Stimulated activated naive CD8-positive, alpha-beta T cell treated with anti-CD3 and anti-CD28 coated beads, Interleukin-15, Interleukin-2, amounts not matched to agents 100 ng/mL and 50 ng/mL, for 24 hours (primary cell): ENCODE results near the gene WDR86.
A peak's percentile ranks its signal among the peaks of the same experiment; 100 is the strongest.

Experiments used
- H3K27ac Mint-ChIP-seq: one replicate; pipeline ENCODE4 v1.8.0; 2021; ENCODE audit warnings: mild to moderate bottlenecking, mixed read lengths
- H3K27me3 Mint-ChIP-seq: one replicate; pipeline ENCODE4 v1.8.0; 2021; ENCODE audit warnings: mixed read lengths
- H3K36me3 Mint-ChIP-seq: one replicate; pipeline ENCODE4 v1.8.0; 2021; ENCODE audit warnings: low read depth, mixed read lengths
- H3K4me1 Mint-ChIP-seq: one replicate; pipeline ENCODE4 v1.8.0; 2021; ENCODE audit warnings: low read depth, mixed read lengths
- H3K4me3 Mint-ChIP-seq: one replicate; pipeline ENCODE4 v1.8.0; 2021; ENCODE audit warnings: mild to moderate bottlenecking, mixed read lengths
- H3K9me3 Mint-ChIP-seq: one replicate; pipeline ENCODE4 v1.8.0; 2021; ENCODE audit warnings: mixed read lengths

WDR86 gene

DNA sequence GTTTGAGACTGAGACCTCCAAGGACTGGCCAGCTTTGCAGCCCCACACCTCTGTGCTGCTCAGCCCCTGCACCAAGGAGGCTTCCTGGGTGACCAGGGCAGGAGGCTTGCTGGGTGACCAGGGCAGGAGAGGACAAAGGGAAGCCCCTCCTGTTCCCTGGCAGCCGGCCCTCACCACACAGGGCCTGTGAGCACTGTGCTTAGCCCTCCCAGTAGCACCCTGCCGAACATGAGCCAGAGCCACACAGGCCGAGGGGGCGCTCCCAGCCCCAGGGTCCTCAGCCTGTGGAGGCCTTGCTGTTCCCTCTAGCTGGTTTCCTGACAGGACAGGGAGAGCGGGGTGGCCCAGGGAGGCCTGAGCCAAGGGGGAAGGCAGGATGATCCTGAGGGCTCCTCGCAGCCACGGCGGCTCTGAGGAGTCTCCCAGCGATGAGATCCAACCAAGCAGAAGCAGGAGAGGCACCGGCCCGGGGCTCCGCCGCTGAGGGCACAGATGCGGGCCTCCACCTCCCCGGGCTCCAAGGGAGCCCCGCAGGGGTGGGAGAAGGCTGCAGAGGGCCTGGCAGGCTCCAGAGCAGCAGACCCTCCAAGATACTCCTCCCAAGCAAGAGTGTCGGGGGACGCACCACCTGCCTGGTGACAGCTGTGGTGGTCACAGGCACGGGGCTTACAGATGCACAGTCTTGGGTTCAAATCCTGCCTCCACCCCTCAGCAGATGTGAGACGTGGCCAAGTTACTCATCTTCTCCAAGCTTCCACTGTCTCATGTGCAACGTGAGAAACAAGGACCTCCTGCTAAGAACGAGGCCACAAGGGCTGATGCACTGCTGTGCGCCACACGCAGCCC lies 22.5 kb downstream of the WDR86 start:
- H3K4me3 Mint-ChIP-seq, result no peak overlapping the region
- no peaks in the 10 kb centered on the region for H3K9me3 Mint-ChIP-seq
- H3K27ac Mint-ChIP-seq, result no peak overlapping the region
- H3K27me3 Mint-ChIP-seq, result peaks cover 20% of the 10 kb centered on the region
- H3K4me1 Mint-ChIP-seq, result peaks cover 3% of the 10 kb centered on the region
- H3K36me3 Mint-ChIP-seq, result no peaks in the 10 kb centered on the region

DNA sequence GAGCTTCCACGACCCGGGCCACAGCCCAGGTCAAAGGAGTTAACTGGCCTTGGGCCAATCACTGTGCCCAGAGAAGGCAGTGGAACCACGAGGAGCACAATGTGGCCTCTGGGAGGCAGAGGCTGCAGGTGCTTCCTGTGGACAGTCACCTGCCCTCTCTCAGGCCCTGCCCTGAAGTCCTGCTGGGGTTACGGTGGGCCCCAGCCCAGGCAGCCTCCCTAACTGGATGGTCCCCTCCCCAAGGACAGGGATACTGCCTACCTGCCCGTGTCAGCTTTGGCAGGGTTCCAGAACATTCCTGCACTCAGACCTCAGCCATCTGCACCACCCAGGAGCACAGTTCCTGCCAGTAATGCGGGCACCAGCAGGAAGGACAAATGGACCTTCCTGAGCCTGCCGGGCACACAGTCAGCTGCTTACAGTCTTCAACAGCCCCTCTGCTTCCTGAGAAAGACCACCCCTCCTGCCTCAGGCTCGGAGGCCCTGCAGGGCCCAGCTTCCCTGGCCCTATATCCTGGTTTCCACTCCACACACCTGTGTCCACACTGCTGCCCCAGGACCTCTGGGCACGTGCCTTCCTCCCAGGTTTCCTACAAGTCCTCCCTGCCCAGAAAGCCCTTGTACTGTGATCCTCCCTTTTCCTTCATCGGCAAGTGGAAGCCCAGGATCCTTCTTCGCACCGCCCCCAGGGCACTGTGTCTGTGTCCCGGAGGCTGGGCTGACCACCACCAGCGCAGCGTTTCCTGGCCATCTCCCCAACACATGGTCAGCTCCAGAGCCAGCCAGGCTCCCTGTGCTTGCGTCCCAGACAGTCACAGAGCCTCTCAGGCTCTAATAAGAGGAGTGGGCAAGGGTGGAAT lies 23.3 kb downstream of the WDR86 start:
- Mint-ChIP-seq H3K27me3 (peaks cover 23% of the 10 kb centered on the region), H3K36me3 (no peaks in the 10 kb centered on the region), H3K4me3 (no peak overlapping the region), H3K27ac (no peak overlapping the region), H3K4me1 (peaks cover 7% of the 10 kb centered on the region), H3K9me3 (no peaks in the 10 kb centered on the region)

- Mint-ChIP-seq H3K4me1 (peaks cover 10% of the 10 kb centered on the region), H3K36me3 (no peaks in the 10 kb centered on the region), H3K4me3 (no peak overlapping the region), H3K9me3 (no peaks in the 10 kb centered on the region), H3K27me3 (peaks cover 23% of the 10 kb centered on the region), H3K27ac (no peak overlapping the region)
Observed at GRCh38 chr7:151385626-151386300, 24.1 kb downstream of the WDR86 start.

DNA sequence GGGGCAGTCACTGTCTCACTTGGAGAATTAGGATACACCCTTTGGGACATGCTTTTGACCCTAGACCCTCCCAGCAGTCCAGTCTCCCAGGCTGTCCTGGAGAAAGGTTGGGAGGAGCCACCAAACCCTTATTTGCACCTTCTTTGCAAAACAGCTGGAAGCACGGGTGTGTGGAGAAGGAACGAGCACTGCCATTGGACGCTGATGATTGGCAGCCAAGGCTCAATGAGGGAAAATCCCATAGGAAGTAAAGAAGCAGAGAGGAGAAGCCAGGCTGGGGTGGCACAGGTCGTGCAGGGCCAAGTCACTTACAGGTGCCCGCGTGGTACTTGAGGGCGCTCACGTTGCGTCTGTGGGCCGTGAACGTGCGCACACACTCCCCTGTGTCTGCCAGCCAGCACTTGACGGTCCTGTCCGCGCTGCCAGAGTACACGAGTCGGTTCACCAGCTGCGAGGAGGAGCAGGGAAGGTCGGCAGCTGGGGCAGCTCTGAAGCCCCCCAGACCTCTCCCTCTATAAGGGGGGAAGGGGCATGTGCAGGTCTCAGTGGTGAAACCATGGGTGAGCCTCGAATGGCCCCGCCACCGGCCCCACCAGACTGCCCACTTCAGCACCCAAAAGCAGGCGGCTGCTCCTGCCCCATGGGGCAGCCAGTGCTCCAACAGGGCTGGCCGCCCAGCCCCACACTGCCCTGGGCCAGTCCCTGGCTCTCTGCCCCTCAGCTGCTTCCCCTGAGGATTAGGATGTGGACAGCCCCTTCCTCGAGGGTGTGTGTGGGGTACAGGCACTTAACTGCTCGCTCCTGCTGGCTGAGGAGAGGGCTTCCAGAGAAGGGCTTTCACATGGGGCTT lies 24.8 kb downstream of the WDR86 start:
- Mint-ChIP-seq H3K4me1 (peaks cover 11% of the 10 kb centered on the region), H3K27me3 (peaks cover 23% of the 10 kb centered on the region), H3K4me3 (no peak overlapping the region), H3K36me3 (no peaks in the 10 kb centered on the region), H3K27ac (no peak overlapping the region), H3K9me3 (no peaks in the 10 kb centered on the region)

- Mint-ChIP-seq H3K27me3 (peaks cover 19% of the 10 kb centered on the region), H3K9me3 (no peaks in the 10 kb centered on the region), H3K4me3 (no peak overlapping the region), H3K4me1 (peaks cover 11% of the 10 kb centered on the region), H3K36me3 (no peaks in the 10 kb centered on the region), H3K27ac (no peak overlapping the region)
Observed at GRCh38 chr7:151384352-151384697, 25.5 kb downstream of the WDR86 start.

GRCh38 chr7:151383638-151384351 lies 26.0 kb downstream of the WDR86 start:
- Mint-ChIP-seq H3K36me3 (no peaks in the 10 kb centered on the region), H3K27ac (no peak overlapping the region), H3K4me3 (no peak overlapping the region), H3K4me1 (peaks cover 11% of the 10 kb centered on the region), H3K9me3 (no peaks in the 10 kb centered on the region), H3K27me3 (peaks cover 19% of the 10 kb centered on the region)

DNA sequence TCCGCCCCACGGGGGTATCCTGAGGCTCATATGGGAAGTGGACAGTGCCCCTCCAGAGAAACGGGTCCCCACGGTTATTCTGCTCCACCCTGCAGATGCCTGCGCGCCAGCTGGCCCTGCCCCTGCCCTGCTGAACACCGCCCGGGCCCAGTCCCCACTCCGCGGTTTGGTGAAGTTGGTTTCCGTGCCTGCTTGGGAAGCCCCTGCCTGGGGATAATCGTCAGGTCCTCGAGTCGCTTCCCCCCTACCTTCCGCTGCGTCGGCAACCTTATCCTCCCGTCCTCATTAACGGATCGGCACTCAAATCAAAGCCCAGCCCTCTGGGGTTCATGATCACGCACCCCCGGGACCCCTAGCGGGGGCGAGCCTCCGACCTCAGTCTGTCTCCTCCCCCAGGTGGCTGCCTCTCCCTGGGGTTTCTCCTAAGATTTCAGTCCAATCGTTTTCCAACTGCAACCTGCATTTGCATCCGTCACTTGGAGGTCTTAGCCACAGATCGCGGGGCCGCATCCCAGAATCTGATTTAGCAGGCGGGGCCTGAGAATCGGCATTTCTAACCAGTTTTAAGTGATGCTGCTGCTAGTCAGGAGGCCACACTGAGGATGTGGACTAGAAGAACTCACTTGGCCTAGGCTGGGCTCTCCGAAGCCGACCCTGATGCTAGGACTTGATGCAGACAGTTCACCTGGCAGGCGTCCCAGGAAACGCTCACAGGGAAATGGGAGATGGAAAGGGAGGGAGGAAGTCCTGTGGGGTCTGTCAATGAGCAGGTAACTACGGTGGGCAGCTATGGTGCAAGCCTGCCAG lies 27.6 kb downstream of the WDR86 start:
- Mint-ChIP-seq H3K9me3 (no peaks in the 10 kb centered on the region), H3K27me3 (peaks cover 19% of the 10 kb centered on the region), H3K4me1 (peaks cover 11% of the 10 kb centered on the region), H3K27ac (no peak overlapping the region), H3K36me3 (peaks cover 7% of the 10 kb centered on the region), H3K4me3 (peak overlapping the region; percentile 54)

GRCh38 chr7:151381348-151382078 lies 28.3 kb downstream of the WDR86 start:
- Mint-ChIP-seq H3K27me3 (peaks cover 19% of the 10 kb centered on the region), H3K36me3 (peaks cover 7% of the 10 kb centered on the region), H3K9me3 (no peaks in the 10 kb centered on the region), H3K27ac (no peak overlapping the region), H3K4me3 (no peak overlapping the region), H3K4me1 (peaks cover 11% of the 10 kb centered on the region)

- Mint-ChIP-seq H3K9me3 (no peaks in the 10 kb centered on the region), H3K36me3 (peaks cover 7% of the 10 kb centered on the region), H3K4me1 (peaks cover 11% of the 10 kb centered on the region), H3K4me3 (peak overlapping the region; percentile 43), H3K27ac (no peak overlapping the region), H3K27me3 (peaks cover 19% of the 10 kb centered on the region)
Observed at GRCh38 chr7:151381098-151381347, 28.8 kb downstream of the WDR86 start.

DNA sequence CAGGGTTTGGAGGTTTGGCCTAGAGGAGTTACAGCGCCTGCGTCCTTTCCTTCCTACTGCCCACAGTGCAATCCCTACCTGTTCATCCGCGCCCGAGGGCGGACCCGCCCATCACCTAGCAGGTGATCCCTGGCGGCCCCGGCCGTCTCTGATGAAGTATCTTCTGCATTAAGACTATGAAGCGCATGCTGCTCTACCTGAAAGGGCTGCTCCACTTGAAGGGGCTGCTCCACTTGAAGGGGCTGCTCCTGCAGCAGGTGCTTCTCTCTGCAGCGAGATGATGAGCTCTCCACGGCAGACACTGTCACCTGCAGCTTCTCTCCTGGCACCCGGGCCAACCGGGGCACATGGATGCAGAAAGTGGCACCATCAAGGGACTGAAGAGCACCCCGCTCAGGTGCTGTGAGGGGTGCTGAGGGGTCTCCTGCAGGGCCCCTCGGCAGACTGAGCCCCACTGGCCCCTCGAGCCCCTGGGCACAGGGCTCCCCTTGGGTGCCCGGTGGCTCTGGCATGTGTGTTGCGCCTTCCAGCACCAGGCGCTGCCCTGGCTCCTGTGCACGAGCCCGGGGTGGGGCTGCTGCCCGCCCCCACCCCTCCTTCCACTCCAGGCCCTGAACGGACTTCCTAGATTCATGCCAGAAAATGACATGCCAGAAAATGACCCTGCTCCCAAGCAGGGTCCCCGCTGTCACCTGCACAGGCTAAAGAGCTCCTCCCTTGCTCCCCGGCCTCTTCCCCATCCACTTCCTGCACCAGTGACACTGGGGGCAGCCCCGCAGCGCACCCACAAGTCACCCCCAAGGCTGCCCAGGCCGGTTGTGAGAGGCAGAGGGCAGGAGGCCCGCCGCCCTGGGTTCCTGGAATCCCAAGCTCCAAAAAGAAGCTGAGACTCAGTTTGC lies 29.4 kb downstream of the WDR86 start:
- peaks cover 19% of the 10 kb centered on the region for H3K27me3 Mint-ChIP-seq
- no peak overlapping the region for H3K27ac Mint-ChIP-seq
- H3K36me3 Mint-ChIP-seq, result peaks cover 12% of the 10 kb centered on the region
- peak overlapping the region; percentile 43 for H3K4me3 Mint-ChIP-seq
- peaks cover 11% of the 10 kb centered on the region for H3K4me1 Mint-ChIP-seq
- no peaks in the 10 kb centered on the region for H3K9me3 Mint-ChIP-seq

GRCh38 chr7:151379534-151380198 lies 30.2 kb downstream of the WDR86 start:
- Mint-ChIP-seq H3K4me1 (peaks cover 11% of the 10 kb centered on the region), H3K4me3 (no peak overlapping the region), H3K27me3 (peaks cover 16% of the 10 kb centered on the region), H3K36me3 (peaks cover 16% of the 10 kb centered on the region), H3K9me3 (no peaks in the 10 kb centered on the region), H3K27ac (no peak overlapping the region)

GRCh38 chr7:151379193-151379520 lies 30.7 kb downstream of the WDR86 start:
- Mint-ChIP-seq H3K4me1 (peaks cover 11% of the 10 kb centered on the region), H3K27ac (no peak overlapping the region), H3K9me3 (no peaks in the 10 kb centered on the region), H3K4me3 (no peak overlapping the region), H3K36me3 (peaks cover 16% of the 10 kb centered on the region), H3K27me3 (peaks cover 11% of the 10 kb centered on the region)
